ENCODE data around the gene SEL1L2. TPM values are rescaled to one million over a fixed set of nuclear protein-coding genes. Genes with fewer than 3 reads are reported as not detected.

SEL1L2 gene
- not detected in 2 replicates for total RNA-seq

GRCh38 chr20:13990465-13990864, at the start of gene SEL1L2:
TSS of gene SEL1L2 (minus strand) at chr20:13990614. CDS start at chr20:13990534, 80 bp downstream.
- DNase-seq (ENCODE audit: low read depth): no peak
- TF ChIP-seq, protein P1, sequence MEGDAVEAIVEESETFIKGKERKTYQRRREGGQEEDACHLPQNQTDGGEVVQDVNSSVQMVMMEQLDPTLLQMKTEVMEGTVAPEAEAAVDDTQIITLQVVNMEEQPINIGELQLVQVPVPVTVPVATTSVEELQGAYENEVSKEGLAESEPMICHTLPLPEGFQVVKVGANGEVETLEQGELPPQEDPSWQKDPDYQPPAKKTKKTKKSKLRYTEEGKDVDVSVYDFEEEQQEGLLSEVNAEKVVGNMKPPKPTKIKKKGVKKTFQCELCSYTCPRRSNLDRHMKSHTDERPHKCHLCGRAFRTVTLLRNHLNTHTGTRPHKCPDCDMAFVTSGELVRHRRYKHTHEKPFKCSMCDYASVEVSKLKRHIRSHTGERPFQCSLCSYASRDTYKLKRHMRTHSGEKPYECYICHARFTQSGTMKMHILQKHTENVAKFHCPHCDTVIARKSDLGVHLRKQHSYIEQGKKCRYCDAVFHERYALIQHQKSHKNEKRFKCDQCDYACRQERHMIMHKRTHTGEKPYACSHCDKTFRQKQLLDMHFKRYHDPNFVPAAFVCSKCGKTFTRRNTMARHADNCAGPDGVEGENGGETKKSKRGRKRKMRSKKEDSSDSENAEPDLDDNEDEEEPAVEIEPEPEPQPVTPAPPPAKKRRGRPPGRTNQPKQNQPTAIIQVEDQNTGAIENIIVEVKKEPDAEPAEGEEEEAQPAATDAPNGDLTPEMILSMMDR (IDR thresholded peaks at IDR 0.05; ENCODE audit: insufficient read depth, low read depth, low read length): no peak
- H3K4me3 ChIP-seq (ENCODE audit: low read depth, low read length): no peak within 1 kb of the TSS

- no peak for DNase-seq (ENCODE audit: low read depth)
- TF ChIP-seq, protein P1 (IDR thresholded peaks at IDR 0.05; ENCODE audit: insufficient read depth, low read depth, low read length): no peak
- H3K4me3 ChIP-seq (ENCODE audit: low read depth, low read length): no peak overlapping the region
Measured at GRCh38 chr20:14036567-14036966, 46.2 kb upstream of the SEL1L2 start.

DNA sequence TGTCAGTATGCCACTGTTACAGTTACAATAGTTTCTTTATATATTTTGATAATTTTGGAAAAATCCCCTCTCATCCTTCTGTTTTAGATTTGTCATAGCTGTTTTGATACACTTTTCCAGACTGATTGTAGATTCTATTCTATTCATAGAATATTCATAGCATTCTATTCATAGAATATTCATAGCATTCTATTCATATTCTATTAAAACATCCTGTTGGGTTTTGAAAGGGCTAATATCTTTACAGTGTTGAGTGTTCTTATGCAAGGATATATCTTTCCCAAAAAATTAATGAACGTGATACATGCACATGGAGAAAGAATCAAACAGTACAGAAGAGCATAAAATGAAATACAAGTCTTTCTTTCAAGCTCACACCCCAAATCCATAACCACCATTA, 42.9 kb upstream of the SEL1L2 start:
- no peak for DNase-seq (ENCODE audit: low read depth)
- H3K4me3 ChIP-seq (ENCODE audit: low read depth, low read length): no peak overlapping the region
- TF ChIP-seq, protein P1 (IDR thresholded peaks at IDR 0.05; ENCODE audit: insufficient read depth, low read depth, low read length): no peak

- TF ChIP-seq, protein P1 (IDR thresholded peaks at IDR 0.05; ENCODE audit: insufficient read depth, low read depth, low read length): no peak
- H3K4me3 ChIP-seq (ENCODE audit: low read depth, low read length): no peak overlapping the region
- DNase-seq (ENCODE audit: low read depth): no peak
Measured at GRCh38 chr20:14030991-14031390, 40.6 kb upstream of the SEL1L2 start.

- DNase-seq (ENCODE audit: low read depth): no peak
- TF ChIP-seq, protein P1 (IDR thresholded peaks at IDR 0.05; ENCODE audit: insufficient read depth, low read depth, low read length): no peak
- H3K4me3 ChIP-seq (ENCODE audit: low read depth, low read length): no peak overlapping the region
Measured at GRCh38 chr20:14012671-14013070, 22.3 kb upstream of the SEL1L2 start.

- no peak overlapping the region for H3K4me3 ChIP-seq (ENCODE audit: low read depth, low read length)
- no peak for DNase-seq (ENCODE audit: low read depth)
- TF ChIP-seq, protein P1 (IDR thresholded peaks at IDR 0.05; ENCODE audit: insufficient read depth, low read depth, low read length): no peak
Measured at GRCh38 chr20:14009208-14009607, 18.8 kb upstream of the SEL1L2 start.

DNA sequence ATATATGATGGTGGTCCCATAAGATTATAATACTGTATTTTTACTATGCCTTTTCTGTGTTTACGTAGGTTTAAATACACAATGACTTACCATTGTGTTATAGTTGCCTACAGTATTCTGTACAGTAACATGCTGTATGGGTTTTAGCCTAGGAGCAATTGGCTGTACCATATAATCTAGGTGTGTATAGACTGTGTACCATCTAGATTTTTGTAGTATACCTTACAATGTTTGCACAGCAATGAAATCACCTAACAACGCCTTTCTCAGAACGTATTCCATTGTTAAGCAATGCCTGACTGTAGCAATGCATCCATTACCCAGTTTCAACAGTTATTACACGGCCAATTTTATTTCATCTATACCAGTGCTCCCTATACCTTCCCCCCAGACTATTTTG, 15.6 kb upstream of the SEL1L2 start:
- no peak overlapping the region for H3K4me3 ChIP-seq (ENCODE audit: low read depth, low read length)
- TF ChIP-seq, protein P1 (IDR thresholded peaks at IDR 0.05; ENCODE audit: insufficient read depth, low read depth, low read length): no peak
- DNase-seq (ENCODE audit: low read depth): no peak
